IMR-90 (cell line): Measurements from ENCODE around the gene MPV17L. TPM values are rescaled to one million over a fixed set of nuclear protein-coding genes. Genes with fewer than 3 reads are reported as not detected.

Source experiments
- ELK1 ChIP-seq: fragments of 150-350 bp; IDR thresholded peaks from 2 replicates; pipeline ENCODE4 v1.6.1; 2016; ENCODE audit warnings: low read depth, mild to moderate bottlenecking, low read length, moderate library complexity, borderline replicate concordance
- polyA plus RNA-seq, 3 experiments: library from polyadenylated mRNA; depleted of rRNA; stranded (reverse); fragments of >200 nt; gene quantifications; 2 replicates each; pipeline ENCODE4 v1.2.3, GENCODE V29; 2012; ENCODE audit warnings: low replicate concordance in 1 of 3
- total RNA-seq: library from RNA; depleted of rRNA; stranded (reverse); fragments of >200 nt; gene quantifications from 2 replicates; pipeline ENCODE4 v1.2.3, GENCODE V29; 2012

Gene MPV17L
- total and polyA plus RNA-seq, 2 of the 4 experiments (the other 2 are of a cell fraction) = 0.03 TPM; not detected in 1

GRCh38 chr16:15434425-15435215 lies 39.1 kb downstream of the MPV17L start, which contains the start of gene BMERB1 (continued):
- TF ChIP-seq ELK1 = no peak
